ENCODE data around the gene ABRACL. TPM values are rescaled to one million over a fixed set of nuclear protein-coding genes. Genes with fewer than 3 reads are reported as not detected.
A peak's percentile ranks its signal among the peaks of the same experiment; 100 is the strongest.

The ABRACL gene
- total and polyA plus RNA-seq, 9 of the 15 experiments (the other 6 are each of a cell fraction or from before 2014, with no cell fraction given) = 1.1 to 5.2 (median 1.9) TPM

DNA sequence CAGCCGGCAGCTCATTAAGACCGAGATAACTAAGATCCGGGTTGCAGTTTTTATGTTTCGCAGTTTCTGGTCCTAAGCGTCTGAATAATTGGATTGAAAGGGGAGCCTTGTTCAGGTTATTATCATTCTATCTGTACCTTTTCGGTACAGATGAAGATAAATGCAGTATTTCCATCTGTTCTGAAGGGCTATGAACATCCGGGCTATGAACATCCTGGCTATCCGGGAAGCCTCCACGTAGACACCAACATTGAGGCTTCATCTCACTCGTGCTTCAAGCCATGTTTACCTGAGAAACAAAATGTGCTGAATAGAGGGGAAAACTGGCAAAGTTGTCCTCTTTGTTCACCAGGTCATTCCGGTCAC is 40.1 kb upstream of the ABRACL start (continued):
- no peak for TF ChIP-seq SMARCA5 (IDR thresholded peaks at IDR 0.05)

GRCh38 chr6:138989098-138989983 is 39.2 kb upstream of the ABRACL start:
- peaks cover 32% of the 10 kb centered on the region for H3K79me2 ChIP-seq (ENCODE audit: control insufficient read depth, insufficient read depth, low read length)
- no peak overlapping the region for H3K4me3 ChIP-seq
- no peak overlapping the region for H3K9ac ChIP-seq (ENCODE audit: insufficient read depth in 1 of 2, low read depth in 2 of 2, low read length in 2 of 2)
- no peak overlapping the region for H3K4me2 ChIP-seq (ENCODE audit: insufficient read depth, low read length)
- no peaks in the 10 kb centered on the region for H3K36me3 ChIP-seq (ENCODE audit: control insufficient read depth, insufficient read depth, low read length)
- in situ Hi-C loops (cut with MboI) = loop anchor here (5.0 kb wide), 1 partner anchor 172 kb away; no protein-coding TSS in a partner anchor
- intact Hi-C loops (cut with micrococcal nuclease) = loop anchor here (5.0 kb wide), 3 partner anchors 42 to 872 kb away; no protein-coding TSS in a partner anchor
- peaks cover 17 to 22% of the 10 kb centered on the region in 2 experiments for H3K4me1 ChIP-seq (replicated peaks in 1 of 2; ENCODE audit: control insufficient read depth in 2 of 2, insufficient read depth in 2 of 2, low read length in 2 of 2)
- H3K27me3 ChIP-seq (ENCODE audit: control insufficient read depth in 2 of 2, insufficient read depth in 2 of 2, low read length in 2 of 2) = peaks cover 3 to 34% of the 10 kb centered on the region in 2 experiments; a peak in 3 of 5 replicates
- H3K27ac ChIP-seq (ENCODE audit: extremely low read depth, low read depth, low read length) = no peak overlapping the region
- WGBS (ENCODE audit: insufficient coverage, low coverage, missing lambda C conversion rate) = 39% methylated on average over 5 of the region's 5 CpGs
- no peak overlapping the region for H2AFZ ChIP-seq (ENCODE audit: low read depth, low read length)
- no peaks in the 10 kb centered on the region for H3K9me3 ChIP-seq (replicated peaks; ENCODE audit: control insufficient read depth, insufficient read depth, low read depth, low read length)
- no peak for TF ChIP-seq KAT7 (CRISPR knock-in tag; IDR thresholded peaks at IDR 0.05; ENCODE audit: borderline replicate concordance)
- peak; percentile 20 for TF ChIP-seq RBM25 (IDR thresholded peaks at IDR 0.05; ENCODE audit: low read depth, low read length, severe bottlenecking)
- TF ChIP-seq HNRNPUL1 (IDR thresholded peaks at IDR 0.05; ENCODE audit: low read length) = no peak
- TF ChIP-seq ZNF41 (CRISPR knock-in tag; conservative IDR thresholded peaks at IDR 0.05) = no peak
- TF ChIP-seq ZNF311 (CRISPR knock-in tag; IDR thresholded peaks at IDR 0.05) = no peak
- no peak for TF ChIP-seq C11orf30 (IDR thresholded peaks at IDR 0.05; ENCODE audit: low read depth)
- CTCF ChIA-PET (ENCODE audit: low intra/inter-chr PET ratio) = interaction anchor here (0.9 kb wide), 1 partner anchor 173 kb away, joined by 3 read pairs; no protein-coding TSS in a partner anchor
- peaks cover 12% of the 10 kb centered on the region for H4K20me1 ChIP-seq (replicated peaks; ENCODE audit: control insufficient read depth, insufficient read depth, low read length)
- POLR2A ChIA-PET = interaction anchor here (0.6 to 0.8 kb wide), 3 partner anchors 14 to 1680 kb away, joined by 3 to 5 read pairs (median 4); no protein-coding TSS in a partner anchor
- FAIRE-seq (no peak), DNase-seq (ENCODE audit: extremely low read depth in 1 of 4, low spot score in 3 of 4) (no peak), ATAC-seq (no peak)
- no TSS peak for BruUV-seq (replicated peaks)
- H3K9me1 ChIP-seq (ENCODE audit: control insufficient read depth, insufficient read depth, low read length) = no peaks in the 10 kb centered on the region

Data from K562 (cell line).